GM19240 (cell line): ENCODE measurements around the gene PNPLA8.
"Not testable (repeated sequence)": the region's sequence is repeated elsewhere in the genome, so short reads cannot be mapped to it uniquely, and the experiment has no call there.

Experiments used
- DNase-seq: peaks from one replicate; pipeline ENCODE4 v3.0.0; 2011; ENCODE audit warnings: low spot score; ENCODE audit not compliant: insufficient read length

PNPLA8 gene

GRCh38 chr7:108479118-108479517 lies 46.8 kb downstream of the PNPLA8 start:
- DNase-seq, result no peak

GRCh38 chr7:108468246-108468645 lies 57.7 kb downstream of the PNPLA8 start:
- no peak for DNase-seq

- no peak for DNase-seq
Measured at GRCh38 chr7:108467391-108467790, 58.5 kb downstream of the PNPLA8 start.

DNA sequence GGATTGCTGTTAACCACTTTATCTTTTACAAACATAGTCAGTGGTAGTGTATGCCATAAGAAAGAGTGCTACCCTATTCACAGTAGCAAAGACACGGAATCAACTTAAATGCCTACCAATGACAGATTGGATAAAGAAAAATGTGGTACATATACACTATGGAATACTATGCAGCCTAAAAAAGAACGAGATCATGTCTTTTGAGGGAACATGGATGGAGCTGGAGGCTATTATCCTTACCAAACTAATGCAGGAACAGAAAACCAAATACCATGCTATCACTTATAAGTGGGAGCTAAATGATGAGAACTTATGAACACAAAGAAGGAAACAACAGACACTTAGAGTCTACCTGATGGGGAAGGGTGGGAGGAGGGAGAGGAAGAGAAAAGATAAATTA lies 59.6 kb downstream of the PNPLA8 start:
- not testable (repeated sequence) for DNase-seq

DNA sequence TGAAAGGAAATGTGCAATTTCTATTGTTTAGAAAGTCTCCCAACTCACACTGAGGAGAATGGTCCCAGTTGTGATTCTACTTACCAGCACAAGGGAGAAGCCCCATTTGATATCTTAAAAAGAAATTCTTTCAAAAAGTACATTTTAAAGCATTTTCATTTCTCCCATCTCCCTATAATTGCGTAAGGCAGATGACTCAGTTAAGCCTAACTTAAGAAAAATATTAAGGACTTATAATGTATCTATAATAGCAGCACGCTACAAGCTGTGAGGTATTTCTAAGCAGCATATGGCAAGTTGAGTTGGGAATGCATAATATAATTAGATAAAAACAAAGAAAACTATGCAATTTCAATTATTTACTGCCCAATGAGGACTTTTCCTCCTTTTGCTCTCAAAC lies 61.2 kb downstream of the PNPLA8 start:
- no peak for DNase-seq

DNA sequence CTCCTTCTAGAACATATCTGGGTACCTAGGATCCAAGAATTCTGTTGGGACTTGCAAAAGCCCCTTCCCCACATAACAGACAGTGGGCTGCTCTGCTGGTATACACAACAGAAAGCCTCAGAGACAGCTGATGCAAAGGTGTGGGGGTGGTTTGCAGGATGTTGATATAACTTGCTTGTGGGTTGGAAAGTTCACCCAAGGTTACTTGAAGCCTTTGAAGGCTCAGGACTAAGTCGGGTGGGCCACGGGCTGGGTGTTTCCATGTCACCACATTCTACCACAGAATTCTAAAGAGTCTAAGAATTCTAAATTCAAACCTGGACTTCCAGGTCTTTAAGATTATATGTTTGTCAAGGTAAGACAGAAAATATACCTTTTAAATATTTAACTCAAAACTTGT lies 62.3 kb downstream of the PNPLA8 start:
- DNase-seq, result no peak

DNA sequence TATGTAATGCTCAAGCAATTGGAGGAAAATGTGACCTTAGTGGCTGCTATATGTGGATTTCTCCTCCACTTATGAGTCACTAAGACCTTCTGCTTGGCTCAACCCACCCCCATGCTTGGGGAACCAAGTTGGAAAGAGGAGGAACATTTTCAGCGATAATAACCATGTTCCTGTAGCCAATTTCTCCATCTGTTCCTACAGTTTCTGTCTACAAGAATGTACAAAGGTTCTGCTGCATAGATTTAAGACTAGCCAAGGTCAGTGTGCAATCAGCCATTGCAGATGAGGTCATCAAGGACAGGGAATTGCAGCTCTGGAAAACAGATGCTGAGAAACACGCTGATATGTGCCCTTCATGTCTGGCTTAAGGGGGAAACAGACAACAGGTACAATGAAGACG lies 64.1 kb downstream of the PNPLA8 start:
- DNase-seq, result no peak

- DNase-seq, result no peak
Measured at GRCh38 chr7:108460964-108461363, 65.0 kb downstream of the PNPLA8 start.

GRCh38 chr7:108459922-108460551 lies 65.9 kb downstream of the PNPLA8 start:
- DNase-seq, result no peak

GRCh38 chr7:108457871-108458270 lies 68.1 kb downstream of the PNPLA8 start:
- no peak for DNase-seq

GRCh38 chr7:108456845-108457540 lies 68.9 kb downstream of the PNPLA8 start:
- no peak for DNase-seq

- DNase-seq, result no peak
Measured at GRCh38 chr7:108455998-108456677, 69.8 kb downstream of the PNPLA8 start, which contains the start of gene NRCAM. Gene NRCAM, minus strand, starts transcription at chr7:108456436. Its CDS starts 216,372 bp downstream, at chr7:108240064.

DNA sequence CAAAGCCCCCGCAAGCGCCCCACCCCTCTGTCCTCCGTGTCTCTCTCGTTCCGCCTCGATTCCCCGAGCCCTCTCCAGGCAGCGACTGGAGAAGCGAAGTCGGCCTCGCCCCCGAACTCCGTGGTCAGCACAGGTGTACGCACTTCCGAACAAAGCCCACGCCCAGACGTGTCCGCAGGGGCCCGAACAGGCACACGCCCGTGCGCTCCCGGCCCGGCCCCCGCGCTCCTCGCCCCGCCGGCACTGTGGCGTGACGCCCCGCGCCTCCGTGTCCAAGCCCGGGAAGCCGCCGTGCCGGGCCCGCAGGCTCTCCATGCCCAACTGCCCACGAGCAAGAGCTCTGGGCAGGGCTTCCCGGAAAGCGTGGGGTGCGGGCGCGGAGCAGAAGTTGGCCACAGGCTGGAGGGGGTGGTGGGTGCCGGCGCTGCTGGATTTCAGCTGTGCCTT lies 70.4 kb downstream of the PNPLA8 start:
- DNase-seq, result no peak

DNA sequence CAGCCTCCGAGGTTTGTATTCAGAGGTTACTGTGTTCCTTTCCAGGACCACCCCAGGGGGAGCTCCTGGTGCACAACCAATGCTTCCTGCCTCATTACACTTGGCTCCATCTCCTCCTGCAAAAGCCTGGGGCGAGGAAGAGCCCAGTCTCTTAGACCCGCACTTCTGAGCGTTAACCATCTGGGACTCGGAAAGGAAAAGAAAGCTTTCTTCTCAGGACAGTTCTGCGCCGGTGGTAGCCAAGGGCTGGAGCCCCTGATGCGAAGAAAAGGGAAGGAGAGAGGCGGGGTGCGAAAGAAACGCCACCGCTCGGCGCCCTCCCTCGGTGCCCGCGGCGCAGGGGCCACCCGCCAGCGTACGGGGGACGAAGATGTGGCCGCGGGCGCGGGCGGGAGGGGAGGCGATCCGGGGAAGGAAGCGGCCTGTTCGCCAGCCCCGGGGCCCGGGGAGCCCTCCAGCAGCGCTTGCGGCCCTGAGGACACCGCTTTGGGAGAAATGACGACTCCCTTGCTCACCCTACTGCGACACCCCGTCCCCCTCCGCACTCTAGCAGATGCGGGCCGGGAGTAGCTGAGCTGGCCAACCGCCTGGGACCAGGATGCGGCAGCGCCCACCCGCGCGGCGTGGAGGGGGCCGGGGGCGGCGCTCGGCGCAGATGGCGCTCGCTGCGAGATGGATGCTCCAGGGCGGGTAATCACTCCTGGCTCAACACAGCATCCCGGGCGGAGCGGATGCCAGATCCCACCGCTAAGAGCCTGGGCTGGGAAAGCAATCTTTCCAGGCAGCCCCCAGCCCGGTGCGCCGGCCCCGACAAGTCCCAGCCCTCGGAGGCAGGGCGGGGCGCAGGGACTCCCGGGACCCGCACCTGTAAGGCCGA lies 71.0 kb downstream of the PNPLA8 start:
- DNase-seq, result no peak

DNA sequence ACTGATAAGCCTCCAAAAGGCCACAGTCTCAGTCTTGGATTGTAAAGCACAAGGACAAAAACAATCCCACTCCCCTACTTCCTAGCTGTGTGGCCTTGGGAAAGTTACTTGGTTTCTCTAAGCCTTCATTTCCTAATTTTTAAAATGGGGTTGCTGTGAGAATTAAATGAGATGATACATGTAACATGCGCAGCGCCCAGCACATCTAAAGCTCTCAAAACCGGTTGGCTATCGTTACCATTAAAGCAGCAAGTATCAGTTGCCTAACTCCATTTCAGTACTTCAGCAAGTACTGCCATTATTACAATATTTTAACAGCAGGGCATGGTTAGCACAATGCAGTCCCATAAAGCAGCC lies 71.6 kb downstream of the PNPLA8 start:
- no peak for DNase-seq

GRCh38 chr7:108453320-108453719 lies 72.6 kb downstream of the PNPLA8 start:
- no peak for DNase-seq

DNA sequence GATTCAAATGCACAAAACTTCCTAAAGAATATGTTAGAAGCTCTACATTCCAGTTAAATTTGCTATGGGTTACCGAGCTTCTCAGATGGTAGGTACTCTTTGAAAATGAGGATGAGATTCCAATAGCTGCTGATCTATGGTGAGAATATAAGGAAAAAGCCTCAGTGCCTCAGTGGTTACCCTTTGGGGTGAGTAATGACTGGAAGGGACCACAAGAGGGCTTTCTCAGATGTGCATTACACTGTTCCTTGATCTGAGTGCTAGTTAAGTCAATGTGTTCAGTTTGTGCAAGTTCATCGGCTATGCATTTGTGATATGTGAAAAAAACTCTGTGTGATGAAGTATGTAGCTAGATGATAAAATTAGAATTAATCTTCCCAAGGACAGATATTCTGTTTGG lies 73.2 kb downstream of the PNPLA8 start:
- no peak for DNase-seq

GRCh38 chr7:108451296-108451848 lies 74.6 kb downstream of the PNPLA8 start:
- DNase-seq, result no peak

DNA sequence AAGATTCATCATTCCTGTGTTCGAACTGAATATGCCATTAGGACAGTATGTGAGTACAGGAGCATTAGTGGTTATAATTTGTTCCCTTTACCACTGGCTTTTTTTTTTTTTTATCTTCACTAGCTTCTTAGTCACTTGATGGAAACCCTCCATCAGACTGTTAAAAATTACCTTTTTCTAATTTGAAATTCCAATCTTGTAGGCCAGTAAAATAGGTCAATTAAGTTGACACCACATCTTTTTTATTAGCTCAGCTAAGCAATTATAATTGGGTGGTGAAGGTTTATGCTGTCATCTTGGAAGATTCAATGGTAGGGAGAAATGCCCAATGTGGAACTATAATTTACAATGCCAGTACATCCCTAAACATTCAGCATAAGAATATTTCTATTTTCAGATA lies 75.8 kb downstream of the PNPLA8 start:
- DNase-seq, result no peak

DNA sequence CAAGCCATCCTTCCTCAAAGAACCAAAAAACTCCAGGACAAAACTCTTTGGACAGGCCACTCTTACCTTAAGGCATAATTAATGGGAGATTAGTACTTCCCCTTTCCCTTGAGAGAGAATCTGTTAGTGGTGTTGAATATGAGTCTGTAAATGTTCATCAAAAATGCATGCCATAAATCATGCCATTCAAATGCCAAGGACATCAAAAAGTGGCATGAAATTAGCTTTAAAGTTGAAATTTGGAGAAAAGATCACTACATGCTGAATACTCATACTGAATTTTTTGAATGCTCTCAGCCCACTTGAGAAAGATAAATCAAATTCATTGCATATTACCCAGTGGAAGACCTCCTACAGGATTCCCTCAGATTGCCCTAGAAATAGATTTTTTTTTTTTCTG lies 76.4 kb downstream of the PNPLA8 start:
- DNase-seq, result no peak
